K562 (cell line): ENCODE data around the gene ZNF296. TPM values are rescaled to one million over a fixed set of nuclear protein-coding genes. Genes with fewer than 3 reads are reported as not detected.

ENCODE experiments used
- BDP1 ChIP-seq: IDR thresholded peaks from 3 replicates; pipeline ENCODE4 v1.6.1; 2011; ENCODE audit not compliant: insufficient read length, insufficient read depth
- BRF2 ChIP-seq: IDR thresholded peaks from 3 replicates; pipeline ENCODE4 v1.6.1; 2011; ENCODE audit warnings: borderline replicate concordance, mild to moderate bottlenecking; ENCODE audit not compliant: insufficient read length, insufficient read depth
- KDM4B ChIP-seq, 2 experiments: fragments of 450-650 bp in 1 of 2; sonication (generic) in 1 of 2; IDR thresholded peaks; 2 replicates each; pipeline ENCODE4 v1.6.1; 2016 to 2017; ENCODE audit warnings: borderline replicate concordance in 2 of 2, antibody characterized with exemption in 1 of 2, low read depth in 1 of 2, mild to moderate bottlenecking in 1 of 2
- LARP7 ChIP-seq: fragments of 450-650 bp; IDR thresholded peaks from 2 replicates; pipeline ENCODE4 v1.6.1; 2016
- MITF ChIP-seq: IDR thresholded peaks from 2 replicates; pipeline ENCODE4 v1.6.1; 2014; ENCODE audit warnings: antibody characterized with exemption
- POLR3G ChIP-seq: IDR thresholded peaks from 2 replicates; pipeline ENCODE4 v1.6.1; 2011; ENCODE audit not compliant: insufficient read length, insufficient replicate concordance; ENCODE audit errors: extremely low read depth
- POU5F1 ChIP-seq: fragments of 150-350 bp; IDR thresholded peaks from 2 replicates; pipeline ENCODE4 v1.6.1; 2014; ENCODE audit warnings: borderline replicate concordance, low read length, low read depth, mild to moderate bottlenecking; ENCODE audit not compliant: partially characterized antibody
- SMAD4 ChIP-seq: fragments of 250-450 bp; sonication (Bioruptor Pico); conservative IDR thresholded peaks from 2 replicates; pipeline ENCODE4 v1.8.0; 2021; ENCODE audit warnings: inconsistent platforms, mild to moderate bottlenecking, moderate library complexity
- ZBTB40 ChIP-seq, 2 experiments: fragments of 450-650 bp in 1 of 2; sonication (generic) in 1 of 2; formaldehyde crosslinking in 1 of 2; IDR thresholded peaks; 2 replicates each; pipeline versions ENCODE4 v1.7.1 to v1.9.0; 2016 to 2022; ENCODE audit warnings: inconsistent platforms in 1 of 2, mild to moderate bottlenecking in 1 of 2, missing genetic modification reagents in 1 of 2
- ZNF175 ChIP-seq: fragments of 200-800 bp; sonication (Bioruptor generic); IDR thresholded peaks from 2 replicates; pipeline ENCODE4 v1.6.1; 2016; ENCODE audit warnings: low read depth, mild to moderate bottlenecking, missing genetic modification characterization, missing compliant biosample characterization
- ZNF695 ChIP-seq: fragments of 450-650 bp; formaldehyde crosslinking; IDR thresholded peaks from 2 replicates; pipeline ENCODE4 v1.4.0; 2020; ENCODE audit warnings: mild to moderate bottlenecking, moderate library complexity
- ZNF79 ChIP-seq: fragments of 250-450 bp; sonication (Bioruptor Pico); IDR thresholded peaks from 2 replicates; pipeline ENCODE4 v1.4.0; 2020; ENCODE audit warnings: low read depth, mild to moderate bottlenecking, moderate library complexity
- polyA plus RNA-seq, 8 experiments: library from polyadenylated mRNA; depleted of rRNA in 4 of 8; stranded (reverse) in 5 of 8; unstranded in 3 of 8; fragments of >200 nt; fragmentation: Nextera tagmentation in 2 of 8; fragmentation: Illumina TruSeq in 1 of 8; extraction: Ambion mirVana in 2 of 8; extraction: Trizol in 1 of 8; gene quantifications; 2 replicates each; pipeline versions ENCODE4 v1.2.1 to v1.2.3, GENCODE V29; 2011 to 2014; ENCODE audit warnings: inconsistent platforms in 1 of 8, missing spikeins in 1 of 8
- total RNA-seq, 7 experiments: library from RNA; depleted of rRNA in 6 of 7; stranded (reverse); fragments of >200 nt in 6 of 7; fragmentation: Illumina TruSeq in 2 of 7; extraction: Trizol in 2 of 7; gene quantifications; 2 replicates each; pipeline versions ENCODE4 v1.2.1 to v1.2.3, GENCODE V29; 2011 to 2021; ENCODE audit warnings: low replicate concordance in 1 of 7

ZNF296 gene
- total and polyA plus RNA-seq, 9 of the 15 experiments (the other 6 are each of a cell fraction or from before 2014, with no cell fraction given), result 0.03 to 8.8 (median 0.47) TPM; not detected in 1

GRCh38 chr19:45092747-45093678, 16.7 kb upstream of the ZNF296 start, which contains the start of gene PPP1R37 (continued):
- no peak for TF ChIP-seq ZNF175 (CRISPR knock-in tag)
- no peak for TF ChIP-seq ZNF79 (CRISPR knock-in tag)
- no peak for TF ChIP-seq BDP1
- no peak for TF ChIP-seq ZNF695 (CRISPR knock-in tag)
- TF ChIP-seq ZBTB40 (IDR thresholded peaks at IDR 0.05), result peak; percentile 84
- TF ChIP-seq ZBTB40 (CRISPR knock-in tag; IDR thresholded peaks at IDR 0.05), result no peak
- peak; percentile 96 for TF ChIP-seq LARP7
- TF ChIP-seq MITF, result no peak
- peak; percentile 95 for TF ChIP-seq SMAD4
- no peak for TF ChIP-seq POLR3G
- no peak for TF ChIP-seq BRF2
- peak in 1 of 2 experiments; percentile 56; a peak in 1 of 4 replicates for TF ChIP-seq KDM4B (IDR thresholded peaks at IDR 0.05; ENCODE audit: borderline replicate concordance in 2 of 2, low read depth in 1 of 2)
- TF ChIP-seq POU5F1, result no peak
